H9 (cell line): ENCODE results near the gene TOMM40L. TPM values are rescaled to one million over a fixed set of nuclear protein-coding genes. Genes with fewer than 3 reads are reported as not detected.

Experiments
- DNase-seq: peaks from one replicate; pipeline ENCODE4 v3.0.0-alpha.2; 2017
- H2AFZ ChIP-seq: one replicate; pipeline ENCODE4 v1.6.1; 2013; ENCODE audit warnings: mild to moderate bottlenecking, low read length, control low read depth, moderate library complexity
- H2AK5ac ChIP-seq: 2 replicates; pipeline ENCODE4 v1.6.1; 2013; ENCODE audit warnings: low read length, control low read depth, mixed read lengths; ENCODE audit not compliant: insufficient read length
- H2BK120ac ChIP-seq: one replicate; pipeline ENCODE4 v1.6.1; 2013; ENCODE audit warnings: low read depth, mild to moderate bottlenecking, low read length, control low read depth, inconsistent platforms; ENCODE audit not compliant: poor library complexity, severe bottlenecking
- H2BK12ac ChIP-seq: 2 replicates; pipeline ENCODE4 v1.6.1; 2013; ENCODE audit warnings: low read length, control low read depth, mixed read lengths, low read depth; ENCODE audit not compliant: insufficient read length
- H2BK15ac ChIP-seq: 2 replicates; pipeline ENCODE4 v1.6.1; 2013; ENCODE audit warnings: low read depth, low read length, control low read depth
- H2BK20ac ChIP-seq: one replicate; pipeline ENCODE4 v1.6.1; 2013; ENCODE audit warnings: low read depth, mild to moderate bottlenecking, low read length, control low read depth, inconsistent platforms; ENCODE audit not compliant: poor library complexity, severe bottlenecking
- H2BK5ac ChIP-seq: 2 replicates; pipeline ENCODE4 v1.6.1; 2013; ENCODE audit warnings: low read length, control low read depth, mixed read lengths; ENCODE audit not compliant: insufficient read length
- H3K14ac ChIP-seq: 2 replicates; pipeline ENCODE4 v1.6.1; 2013; ENCODE audit warnings: low read length, control low read depth; ENCODE audit not compliant: insufficient read depth
- H3K18ac ChIP-seq: 2 replicates; pipeline ENCODE4 v1.6.1; 2013; ENCODE audit warnings: low read depth, mild to moderate bottlenecking, mixed read lengths, low read length, control low read depth; ENCODE audit not compliant: insufficient read length
- H3K23ac ChIP-seq: 2 replicates; pipeline ENCODE4 v1.6.1; 2013; ENCODE audit warnings: low read length, control low read depth, mixed read lengths, low read depth; ENCODE audit not compliant: insufficient read length
- H3K23me2 ChIP-seq: 2 replicates; pipeline ENCODE4 v1.6.1; 2013; ENCODE audit warnings: low read depth, mild to moderate bottlenecking, mixed read lengths, low read length, control low read depth; ENCODE audit not compliant: insufficient read length, poor library complexity, severe bottlenecking
- H3K27ac ChIP-seq: 2 replicates; pipeline ENCODE4 v1.5.1; 2013; ENCODE audit warnings: low read length, control low read depth, mixed read lengths, low read depth; ENCODE audit not compliant: insufficient read length
- H3K27me3 ChIP-seq: 2 replicates; pipeline ENCODE4 v1.6.1; 2013; ENCODE audit warnings: low read length, control low read depth, inconsistent platforms; ENCODE audit not compliant: insufficient read depth
- H3K4ac ChIP-seq: 2 replicates; pipeline ENCODE4 v1.6.1; 2013; ENCODE audit warnings: low read depth, mild to moderate bottlenecking, control low read depth, inconsistent platforms, low read length, moderate library complexity
- H3K4me1 ChIP-seq: 2 replicates; pipeline ENCODE4 v1.6.1; 2013; ENCODE audit warnings: low read length, control low read depth, inconsistent platforms; ENCODE audit not compliant: insufficient read depth
- H3K4me2 ChIP-seq: 2 replicates; pipeline ENCODE4 v1.6.1; 2013; ENCODE audit warnings: low read length, control low read depth, mixed read lengths; ENCODE audit not compliant: insufficient read length, insufficient read depth
- H3K56ac ChIP-seq: 2 replicates; pipeline ENCODE4 v1.6.1; 2013; ENCODE audit warnings: low read depth, mild to moderate bottlenecking, mixed read lengths, low read length, control low read depth; ENCODE audit not compliant: insufficient read length
- H3K79me1 ChIP-seq: 2 replicates; pipeline ENCODE4 v1.6.1; 2013; ENCODE audit warnings: low read depth, mild to moderate bottlenecking, moderate library complexity, low read length, control low read depth, inconsistent platforms; ENCODE audit not compliant: insufficient read depth, poor library complexity, severe bottlenecking
- H3K79me2 ChIP-seq: 2 replicates; pipeline ENCODE4 v1.6.1; 2013; ENCODE audit warnings: low read length, control low read depth, inconsistent platforms; ENCODE audit not compliant: insufficient read depth
- H3K9ac ChIP-seq: 2 replicates; pipeline ENCODE4 v1.6.1; 2013; ENCODE audit warnings: low read length, control low read depth, mixed read lengths; ENCODE audit not compliant: insufficient read length; ENCODE audit errors: extremely low read depth
- H3K9me3 ChIP-seq: one replicate; pipeline ENCODE4 v1.6.1; 2013; ENCODE audit warnings: low read depth, low read length, inconsistent platforms; ENCODE audit not compliant: control insufficient read depth
- H3T11ph ChIP-seq: one replicate; pipeline ENCODE4 v1.6.1; 2013; ENCODE audit warnings: mild to moderate bottlenecking, low read length, control low read depth, inconsistent platforms
- H4K20me1 ChIP-seq: one replicate; pipeline ENCODE4 v1.6.1; 2013; ENCODE audit not compliant: control insufficient read depth, insufficient read length, insufficient read depth
- H4K5ac ChIP-seq: 2 replicates; pipeline ENCODE4 v1.6.1; 2013; ENCODE audit warnings: low read depth, mild to moderate bottlenecking, mixed read lengths, low read length, control low read depth; ENCODE audit not compliant: insufficient read length
- H4K8ac ChIP-seq: replicated peaks from 2 replicates; pipeline ENCODE4 v1.6.1; 2013; ENCODE audit warnings: low read length, control low read depth, mixed read lengths, low read depth; ENCODE audit not compliant: insufficient read length
- H4K91ac ChIP-seq: 2 replicates; pipeline ENCODE4 v1.6.1; 2013; ENCODE audit warnings: low read depth, mild to moderate bottlenecking, moderate library complexity, mixed read lengths, low read length, control low read depth; ENCODE audit not compliant: insufficient read length
- H3K27ac Mint-ChIP-seq, 3 experiments: 2 replicates in 2 of 3; 3 replicates in 1 of 3; pipeline ENCODE4 v1.8.0; 2020 to 2021; ENCODE audit warnings: mixed read lengths in 3 of 3, mild to moderate bottlenecking in 1 of 3, moderate library complexity in 1 of 3
- H3K27me3 Mint-ChIP-seq: 2 replicates; pipeline ENCODE4 v1.8.0; 2021; ENCODE audit warnings: low read depth, mild to moderate bottlenecking, moderate library complexity, mixed read lengths
- H3K36me3 Mint-ChIP-seq, 3 experiments: 2 replicates in 2 of 3; 3 replicates in 1 of 3; pipeline ENCODE4 v1.8.0; 2020 to 2021; ENCODE audit warnings: low read depth in 3 of 3, mixed read lengths in 3 of 3; ENCODE audit not compliant: insufficient read depth in 1 of 3
- H3K4me1 Mint-ChIP-seq, 2 experiments: 2 replicates each; pipeline ENCODE4 v1.8.0; 2020; ENCODE audit warnings: mixed read lengths in 2 of 2
- H3K4me3 Mint-ChIP-seq, 2 experiments: 2 replicates in 1 of 2; 3 replicates in 1 of 2; pipeline ENCODE4 v1.8.0; 2020 to 2021; ENCODE audit warnings: mild to moderate bottlenecking in 2 of 2, mixed read lengths in 2 of 2, moderate library complexity in 1 of 2
- H3K9me3 Mint-ChIP-seq, 2 experiments: 2 replicates in 1 of 2; 3 replicates in 1 of 2; pipeline ENCODE4 v1.8.0; 2020; ENCODE audit warnings: mild to moderate bottlenecking in 2 of 2, mixed read lengths in 2 of 2, moderate library complexity in 1 of 2
- WGBS: extraction: QIAGEN DNeasy Blood & Tissue Kit; methylation state at CpG from one replicate; pipeline ENCODE4 v1.1.7; 2013; ENCODE audit warnings: missing lambda C conversion rate, low lambda C conversion rate, mixed read lengths; ENCODE audit not compliant: insufficient read length; ENCODE audit errors: extremely low coverage; 5-methylcytosine and 5-hydroxymethylcytosine counted together
- total RNA-seq: library from RNA; stranded (reverse); gene quantifications from 2 replicates; pipeline ENCODE4 v1.2.1, GENCODE V29; 2021
- TF ChIP-seq, protein P1 (sequence below): fragments of 200-600 bp; sonication (generic); conservative IDR thresholded peaks from 3 replicates; pipeline ENCODE4 v1.8.0; 2021; ENCODE audit warnings: antibody characterized with exemption, mild to moderate bottlenecking

TOMM40L gene
- total RNA-seq, 1 experiment from 2014 or later = 13.5 TPM

- Mint-ChIP-seq H3K4me3 (no peak overlapping the region), H3K27me3 (peaks cover 5% of the 10 kb centered on the region), H3K9me3 (no peaks in the 10 kb centered on the region), H3K27ac (no peak overlapping the region), H3K36me3 (peaks cover 0 to 6% (median 2%) of the 10 kb centered on the region in 3 experiments; a peak in 5 of 7 replicates), H3K4me1 (peaks cover 24 to 27% of the 10 kb centered on the region in 2 experiments)
- no peak overlapping the region for H2BK12ac ChIP-seq
- TF ChIP-seq, protein P1, sequence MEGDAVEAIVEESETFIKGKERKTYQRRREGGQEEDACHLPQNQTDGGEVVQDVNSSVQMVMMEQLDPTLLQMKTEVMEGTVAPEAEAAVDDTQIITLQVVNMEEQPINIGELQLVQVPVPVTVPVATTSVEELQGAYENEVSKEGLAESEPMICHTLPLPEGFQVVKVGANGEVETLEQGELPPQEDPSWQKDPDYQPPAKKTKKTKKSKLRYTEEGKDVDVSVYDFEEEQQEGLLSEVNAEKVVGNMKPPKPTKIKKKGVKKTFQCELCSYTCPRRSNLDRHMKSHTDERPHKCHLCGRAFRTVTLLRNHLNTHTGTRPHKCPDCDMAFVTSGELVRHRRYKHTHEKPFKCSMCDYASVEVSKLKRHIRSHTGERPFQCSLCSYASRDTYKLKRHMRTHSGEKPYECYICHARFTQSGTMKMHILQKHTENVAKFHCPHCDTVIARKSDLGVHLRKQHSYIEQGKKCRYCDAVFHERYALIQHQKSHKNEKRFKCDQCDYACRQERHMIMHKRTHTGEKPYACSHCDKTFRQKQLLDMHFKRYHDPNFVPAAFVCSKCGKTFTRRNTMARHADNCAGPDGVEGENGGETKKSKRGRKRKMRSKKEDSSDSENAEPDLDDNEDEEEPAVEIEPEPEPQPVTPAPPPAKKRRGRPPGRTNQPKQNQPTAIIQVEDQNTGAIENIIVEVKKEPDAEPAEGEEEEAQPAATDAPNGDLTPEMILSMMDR = peak; percentile 60; the same call in 2 of the 3 replicates
- no peak overlapping the region for H3K18ac ChIP-seq
- H3K56ac ChIP-seq = no peak overlapping the region
- peaks cover 3% of the 10 kb centered on the region for H4K20me1 ChIP-seq
- no peak overlapping the region for H3K9ac ChIP-seq
- H4K91ac ChIP-seq = no peak overlapping the region
- no peak overlapping the region for H2BK5ac ChIP-seq
- no peak overlapping the region for H3K27ac ChIP-seq
- H2BK20ac ChIP-seq = no peak overlapping the region
- no peak overlapping the region for H3K14ac ChIP-seq
- WGBS = no CpG with 5 or more reads among the region's 1 CpG
- no peak overlapping the region for H3K4ac ChIP-seq
- H3K23me2 ChIP-seq = peaks cover 6% of the 10 kb centered on the region
- no peaks in the 10 kb centered on the region for H3K27me3 ChIP-seq
- H3K4me2 ChIP-seq = no peak overlapping the region
- no peaks in the 10 kb centered on the region for H3K79me2 ChIP-seq
- H2AFZ ChIP-seq = no peak overlapping the region
- H2BK15ac ChIP-seq = no peak overlapping the region
- DNase-seq = no peak
- no peak overlapping the region for H4K5ac ChIP-seq
- H2BK120ac ChIP-seq = no peak overlapping the region
- no peaks in the 10 kb centered on the region for H3K9me3 ChIP-seq
- no peaks in the 10 kb centered on the region; the same call in 1 of the 2 replicates for H3K4me1 ChIP-seq
- H3K79me1 ChIP-seq = no peaks in the 10 kb centered on the region
- H4K8ac ChIP-seq = no peak overlapping the region
- no peak overlapping the region for H2AK5ac ChIP-seq
- H3T11ph ChIP-seq = no peak overlapping the region
- no peak overlapping the region for H3K23ac ChIP-seq
Measured at GRCh38 chr1:161180639-161181038, 45.2 kb upstream of the TOMM40L start.
